ENCODE results near the gene NFIX. TPM values are rescaled to one million over a fixed set of nuclear protein-coding genes. Genes with fewer than 3 reads are reported as not detected.

Gene NFIX
- total RNA-seq, 4 donors from 2014 or later, result 25.4 to 53.1 (median 29.3) TPM

- intact Hi-C loops (cut with DNase I; ENCODE audit: low total_unique reads), result loop anchor here (2.0 to 5.0 kb wide), 2 partner anchors 113 to 282 kb away; no protein-coding TSS in a partner anchor
- no peak for DNase-seq
- Histone ChIP-seq H3K9me3 (no peaks in the 10 kb centered on the region), H3K4me3 (no peak overlapping the region), H3K36me3 (no peaks in the 10 kb centered on the region), H3K27me3 (no peaks in the 10 kb centered on the region), H3K4me1 (peaks cover 0 to 15% (median 11%) of the 10 kb centered on the region in 4 donors), H3K27ac (no peak overlapping the region)
- TF ChIP-seq, protein P1, sequence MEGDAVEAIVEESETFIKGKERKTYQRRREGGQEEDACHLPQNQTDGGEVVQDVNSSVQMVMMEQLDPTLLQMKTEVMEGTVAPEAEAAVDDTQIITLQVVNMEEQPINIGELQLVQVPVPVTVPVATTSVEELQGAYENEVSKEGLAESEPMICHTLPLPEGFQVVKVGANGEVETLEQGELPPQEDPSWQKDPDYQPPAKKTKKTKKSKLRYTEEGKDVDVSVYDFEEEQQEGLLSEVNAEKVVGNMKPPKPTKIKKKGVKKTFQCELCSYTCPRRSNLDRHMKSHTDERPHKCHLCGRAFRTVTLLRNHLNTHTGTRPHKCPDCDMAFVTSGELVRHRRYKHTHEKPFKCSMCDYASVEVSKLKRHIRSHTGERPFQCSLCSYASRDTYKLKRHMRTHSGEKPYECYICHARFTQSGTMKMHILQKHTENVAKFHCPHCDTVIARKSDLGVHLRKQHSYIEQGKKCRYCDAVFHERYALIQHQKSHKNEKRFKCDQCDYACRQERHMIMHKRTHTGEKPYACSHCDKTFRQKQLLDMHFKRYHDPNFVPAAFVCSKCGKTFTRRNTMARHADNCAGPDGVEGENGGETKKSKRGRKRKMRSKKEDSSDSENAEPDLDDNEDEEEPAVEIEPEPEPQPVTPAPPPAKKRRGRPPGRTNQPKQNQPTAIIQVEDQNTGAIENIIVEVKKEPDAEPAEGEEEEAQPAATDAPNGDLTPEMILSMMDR (IDR thresholded peaks at IDR 0.05), result no peak
- TF ChIP-seq EP300 (IDR thresholded peaks at IDR 0.05; ENCODE audit: low read depth) (no peak), POLR2A (IDR thresholded peaks at IDR 0.05) (no peak), POLR2AphosphoS5 (IDR thresholded peaks at IDR 0.05) (no peak)
- 58 to 68% methylated on average over 3 of the region's 3 CpGs for WGBS, 2 donors (ENCODE audit: low coverage in 1 of 2)
- in situ Hi-C loops (cut with MboI; ENCODE audit: low pct_ligation_motif_present in 1 of 4, low pct_unique_long_range_greater_than_20kb in 1 of 4, low sequenced_read_pairs in 3 of 4), result loop anchor here (5.0 to 25.0 kb wide), 6 partner anchors 55 to 285 kb away; no protein-coding TSS in a partner anchor
Observed at GRCh38 chr19:12979974-12980373, 15.3 kb upstream of the NFIX start.

- 73 to 89% methylated on average over 6 of the region's 6 CpGs for WGBS, 2 donors (ENCODE audit: low coverage in 1 of 2)
- H3K27ac ChIP-seq, result no peak overlapping the region
- H3K4me3 ChIP-seq, result no peak overlapping the region
- no peaks in the 10 kb centered on the region for H3K27me3 ChIP-seq
- no peaks in the 10 kb centered on the region for H3K9me3 ChIP-seq
- intact Hi-C loops (cut with DNase I; ENCODE audit: low total_unique reads), result no loop called here
- DNase-seq, result no peak
- H3K36me3 ChIP-seq, result no peaks in the 10 kb centered on the region
- TF ChIP-seq POLR2AphosphoS5 (IDR thresholded peaks at IDR 0.05) (no peak), POLR2A (IDR thresholded peaks at IDR 0.05) (no peak), EP300 (IDR thresholded peaks at IDR 0.05; ENCODE audit: low read depth) (no peak)
- TF ChIP-seq, protein P1 (IDR thresholded peaks at IDR 0.05), result no peak
- in situ Hi-C loops (cut with MboI; ENCODE audit: low pct_ligation_motif_present in 1 of 4, low pct_unique_long_range_greater_than_20kb in 1 of 4, low sequenced_read_pairs in 3 of 4), result loop anchor here (10.0 to 25.0 kb wide), 3 partner anchors 52 to 105 kb away; no protein-coding TSS in a partner anchor
- H3K4me1 ChIP-seq, result peaks cover 5 to 21% (median 19%) of the 10 kb centered on the region in 4 donors
Observed at GRCh38 chr19:12982648-12983047, 12.6 kb upstream of the NFIX start.

DNA sequence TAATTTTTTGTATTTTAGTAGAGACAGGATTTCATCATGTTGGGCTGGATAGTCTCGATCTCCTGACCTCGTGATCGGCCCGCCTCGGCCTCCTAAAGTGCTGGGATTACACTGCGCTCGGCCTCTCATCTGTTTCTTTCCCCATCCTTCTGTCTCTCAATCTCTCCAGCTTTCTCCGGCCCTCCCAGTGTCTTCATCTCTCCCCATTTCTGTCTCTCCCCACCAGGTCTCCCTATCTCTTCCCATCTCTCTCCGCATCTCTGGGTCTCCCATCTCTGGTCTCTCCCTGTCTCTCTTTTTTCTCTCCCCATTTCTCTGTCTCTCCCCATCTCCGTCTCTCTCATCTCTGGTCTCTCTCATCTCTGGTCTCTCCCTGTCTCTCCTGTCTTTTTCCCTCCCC lies 12.2 kb upstream of the NFIX start:
- intact Hi-C loops (cut with DNase I; ENCODE audit: low total_unique reads), result no loop called here
- Histone ChIP-seq H3K4me1 (peaks cover 5 to 21% (median 18%) of the 10 kb centered on the region in 4 donors), H3K4me3 (peak overlapping the region in 2 of 4 donors; percentile 15 to 39), H3K36me3 (no peaks in the 10 kb centered on the region), H3K27me3 (no peaks in the 10 kb centered on the region), H3K27ac (no peak overlapping the region), H3K9me3 (no peaks in the 10 kb centered on the region)
- no peak for TF ChIP-seq EP300 (IDR thresholded peaks at IDR 0.05; ENCODE audit: low read depth)
- no peak for TF ChIP-seq POLR2A (IDR thresholded peaks at IDR 0.05)
- TF ChIP-seq POLR2AphosphoS5 (IDR thresholded peaks at IDR 0.05), result no peak
- TF ChIP-seq, protein P1 (IDR thresholded peaks at IDR 0.05), result no peak
- in situ Hi-C loops (cut with MboI; ENCODE audit: low pct_ligation_motif_present in 1 of 4, low pct_unique_long_range_greater_than_20kb in 1 of 4, low sequenced_read_pairs in 3 of 4), result loop anchor here (10.0 to 25.0 kb wide), 3 partner anchors 52 to 104 kb away; no protein-coding TSS in a partner anchor
- 40 to 50% methylated on average over 8 to 10 of the region's 10 CpGs for WGBS, 2 donors (ENCODE audit: low coverage in 1 of 2)
- no peak for DNase-seq

GRCh38 chr19:12983542-12984142 lies 11.6 kb upstream of the NFIX start:
- intact Hi-C loops (cut with DNase I; ENCODE audit: low total_unique reads), result no loop called here
- Histone ChIP-seq H3K4me1 (peaks cover 5 to 21% (median 18%) of the 10 kb centered on the region in 4 donors), H3K27me3 (no peaks in the 10 kb centered on the region), H3K4me3 (peak overlapping the region in 2 of 4 donors; percentile 15 to 39), H3K27ac (no peak overlapping the region), H3K9me3 (no peaks in the 10 kb centered on the region), H3K36me3 (no peaks in the 10 kb centered on the region)
- no peak for TF ChIP-seq POLR2A (IDR thresholded peaks at IDR 0.05)
- TF ChIP-seq, protein P1 (IDR thresholded peaks at IDR 0.05), result peak; percentile 94 to 99 (median 96)
- TF ChIP-seq POLR2AphosphoS5 (IDR thresholded peaks at IDR 0.05), result peak in 2 of 3 donors; percentile 69 to 83
- WGBS, 2 donors (ENCODE audit: low coverage in 1 of 2), result 7 to 8% methylated on average over 3 to 51 of the region's 51 CpGs
- in situ Hi-C loops (cut with MboI; ENCODE audit: low pct_ligation_motif_present in 1 of 4, low pct_unique_long_range_greater_than_20kb in 1 of 4, low sequenced_read_pairs in 3 of 4), result loop anchor here (10.0 to 25.0 kb wide), 3 partner anchors 51 to 104 kb away; no protein-coding TSS in a partner anchor
- DNase-seq, result peak; percentile 85
